ENCODE results near the gene CCL20.
A peak's percentile ranks its signal among the peaks of the same experiment; 100 is the strongest.
"Not testable (repeated sequence)": the region's sequence is repeated elsewhere in the genome, so short reads cannot be mapped to it uniquely, and the experiment has no call there.

Gene CCL20

GRCh38 chr2:227789803-227790202 lies 23.8 kb upstream of the CCL20 start:
- Mint-ChIP-seq H3K9me3 (no peaks in the 10 kb centered on the region), H3K4me3 (no peak overlapping the region), H3K27me3 (peaks cover 11% of the 10 kb centered on the region), H3K36me3 (no peaks in the 10 kb centered on the region), H3K4me1 (no peaks in the 10 kb centered on the region), H3K27ac (no peak overlapping the region)
- ATAC-seq, result no peak

- H3K36me3 Mint-ChIP-seq, result no peaks in the 10 kb centered on the region
- no peak overlapping the region for H3K27ac Mint-ChIP-seq
- no peak for ATAC-seq
- no peak overlapping the region for H3K4me3 Mint-ChIP-seq
- no peaks in the 10 kb centered on the region for H3K4me1 Mint-ChIP-seq
- H3K9me3 Mint-ChIP-seq, result no peaks in the 10 kb centered on the region
- H3K27me3 Mint-ChIP-seq, result peaks cover 11% of the 10 kb centered on the region
Observed at GRCh38 chr2:227793148-227793712, 20.4 kb upstream of the CCL20 start.

- no peaks in the 10 kb centered on the region for H3K4me1 Mint-ChIP-seq
- H3K27me3 Mint-ChIP-seq, result peaks cover 2% of the 10 kb centered on the region
Observed at GRCh38 chr2:227796045-227796711, 17.5 kb upstream of the CCL20 start.

GRCh38 chr2:227796768-227797167 lies 16.9 kb upstream of the CCL20 start:
- not testable (repeated sequence) for H3K4me1 Mint-ChIP-seq, ATAC-seq, H3K4me3 Mint-ChIP-seq, H3K27me3 Mint-ChIP-seq, H3K36me3 Mint-ChIP-seq, H3K9me3 Mint-ChIP-seq, H3K27ac Mint-ChIP-seq

More at GRCh38 chr2:227796045-227796711, 17.5 kb upstream of the CCL20 start:
- ATAC-seq, result no peak
- Mint-ChIP-seq H3K27ac (no peak overlapping the region), H3K36me3 (no peaks in the 10 kb centered on the region), H3K9me3 (no peaks in the 10 kb centered on the region), H3K4me3 (no peak overlapping the region)

- no peaks in the 10 kb centered on the region for H3K9me3 Mint-ChIP-seq
Observed at GRCh38 chr2:227799202-227799601, 14.4 kb upstream of the CCL20 start.

GRCh38 chr2:227802882-227803281 lies 10.8 kb upstream of the CCL20 start:
- H3K4me1 Mint-ChIP-seq, result peaks cover 7% of the 10 kb centered on the region
- ATAC-seq, result no peak
- H3K9me3 Mint-ChIP-seq, result peaks cover 2% of the 10 kb centered on the region
- H3K27ac Mint-ChIP-seq, result no peak overlapping the region
- no peaks in the 10 kb centered on the region for H3K36me3 Mint-ChIP-seq
- no peaks in the 10 kb centered on the region for H3K27me3 Mint-ChIP-seq
- H3K4me3 Mint-ChIP-seq, result no peak overlapping the region

More at GRCh38 chr2:227799202-227799601, 14.4 kb upstream of the CCL20 start:
- Mint-ChIP-seq H3K27ac (no peak overlapping the region), H3K4me1 (no peaks in the 10 kb centered on the region), H3K27me3 (no peaks in the 10 kb centered on the region), H3K36me3 (no peaks in the 10 kb centered on the region), H3K4me3 (no peak overlapping the region)
- no peak for ATAC-seq

- H3K4me1 Mint-ChIP-seq, result peaks cover 7% of the 10 kb centered on the region
- no peaks in the 10 kb centered on the region for H3K36me3 Mint-ChIP-seq
- no peak for ATAC-seq
- H3K27ac Mint-ChIP-seq, result peak overlapping the region; percentile 52
- no peaks in the 10 kb centered on the region for H3K27me3 Mint-ChIP-seq
- no peak overlapping the region for H3K4me3 Mint-ChIP-seq
- H3K9me3 Mint-ChIP-seq, result peaks cover 2% of the 10 kb centered on the region
Observed at GRCh38 chr2:227804975-227805374, 8.7 kb upstream of the CCL20 start.

GRCh38 chr2:227805578-227805977 lies 8.1 kb upstream of the CCL20 start:
- peak overlapping the region; percentile 3 for H3K4me3 Mint-ChIP-seq
- H3K27ac Mint-ChIP-seq, result peak overlapping the region; percentile 52
- H3K27me3 Mint-ChIP-seq, result no peaks in the 10 kb centered on the region
- H3K9me3 Mint-ChIP-seq, result peaks cover 2% of the 10 kb centered on the region
- ATAC-seq, result no peak
- no peaks in the 10 kb centered on the region for H3K36me3 Mint-ChIP-seq
- H3K4me1 Mint-ChIP-seq, result peaks cover 7% of the 10 kb centered on the region

GRCh38 chr2:227808936-227809335 lies 4.7 kb upstream of the CCL20 start:
- H3K27ac Mint-ChIP-seq, result no peak overlapping the region
- ATAC-seq, result no peak
- H3K36me3 Mint-ChIP-seq, result no peaks in the 10 kb centered on the region
- peaks cover 7% of the 10 kb centered on the region for H3K4me1 Mint-ChIP-seq
- peaks cover 2% of the 10 kb centered on the region for H3K9me3 Mint-ChIP-seq
- peaks cover 5% of the 10 kb centered on the region for H3K27me3 Mint-ChIP-seq
- H3K4me3 Mint-ChIP-seq, result no peak overlapping the region

GRCh38 chr2:227812001-227812400 lies 1.6 kb upstream of the CCL20 start:
- Mint-ChIP-seq H3K36me3 (no peaks in the 10 kb centered on the region), H3K4me3 (no peak overlapping the region), H3K9me3 (no peaks in the 10 kb centered on the region), H3K27ac (no peak overlapping the region), H3K4me1 (no peaks in the 10 kb centered on the region), H3K27me3 (peaks cover 9% of the 10 kb centered on the region)
- ATAC-seq, result no peak

GRCh38 chr2:227813229-227813561 lies 447 bp upstream of the CCL20 start:
- H3K36me3 Mint-ChIP-seq, result no peaks in the 10 kb centered on the region
- H3K27ac Mint-ChIP-seq, result no peak overlapping the region
- H3K4me1 Mint-ChIP-seq, result no peaks in the 10 kb centered on the region
- ATAC-seq, result no peak
- peaks cover 9% of the 10 kb centered on the region for H3K27me3 Mint-ChIP-seq
- H3K4me3 Mint-ChIP-seq, result no peak overlapping the region
- no peaks in the 10 kb centered on the region for H3K9me3 Mint-ChIP-seq

GRCh38 chr2:227815066-227815465 lies 1.4 kb downstream of the CCL20 start:
- no peaks in the 10 kb centered on the region for H3K36me3 Mint-ChIP-seq
- peaks cover 9% of the 10 kb centered on the region for H3K27me3 Mint-ChIP-seq
- H3K27ac Mint-ChIP-seq, result no peak overlapping the region
- H3K4me1 Mint-ChIP-seq, result no peaks in the 10 kb centered on the region
- no peaks in the 10 kb centered on the region for H3K9me3 Mint-ChIP-seq
- ATAC-seq, result no peak
- H3K4me3 Mint-ChIP-seq, result no peak overlapping the region

GRCh38 chr2:227816507-227817294 lies 3.1 kb downstream of the CCL20 start:
- no peak overlapping the region for H3K4me3 Mint-ChIP-seq
- H3K4me1 Mint-ChIP-seq, result no peaks in the 10 kb centered on the region
- ATAC-seq, result no peak
- H3K27me3 Mint-ChIP-seq, result peaks cover 24% of the 10 kb centered on the region
- no peak overlapping the region for H3K27ac Mint-ChIP-seq
- H3K36me3 Mint-ChIP-seq, result no peaks in the 10 kb centered on the region
- peaks cover 3% of the 10 kb centered on the region for H3K9me3 Mint-ChIP-seq

- no peak overlapping the region for H3K4me3 Mint-ChIP-seq
- peaks cover 25% of the 10 kb centered on the region for H3K27me3 Mint-ChIP-seq
- H3K4me1 Mint-ChIP-seq, result no peaks in the 10 kb centered on the region
- no peak for ATAC-seq
- H3K27ac Mint-ChIP-seq, result no peak overlapping the region
- no peaks in the 10 kb centered on the region for H3K36me3 Mint-ChIP-seq
- H3K9me3 Mint-ChIP-seq, result peaks cover 3% of the 10 kb centered on the region
Observed at GRCh38 chr2:227817336-227817735, 3.7 kb downstream of the CCL20 start.

GRCh38 chr2:227817850-227818674 lies 4.4 kb downstream of the CCL20 start:
- Mint-ChIP-seq H3K9me3 (peaks cover 3% of the 10 kb centered on the region), H3K27ac (no peak overlapping the region), H3K27me3 (peaks cover 25% of the 10 kb centered on the region), H3K4me3 (no peak overlapping the region), H3K36me3 (no peaks in the 10 kb centered on the region), H3K4me1 (no peaks in the 10 kb centered on the region)
- no peak for ATAC-seq
